Cardiac septum (tissue), 1 donor: ENCODE results near the gene PPP1R12C. TPM values are rescaled to one million over a fixed set of nuclear protein-coding genes. Genes with fewer than 3 reads are reported as not detected.

ENCODE experiments used
- DNase-seq: peaks from one replicate; pipeline ENCODE4 v3.0.0-alpha.2; 2020; ENCODE audit warnings: low spot score
- intact Hi-C: fragments of 100-400 bp; cut with DNase I; formaldehyde crosslinking; loops from one replicate; pipeline ENCODE4 v1.14.0; 2022
- total RNA-seq: library from RNA; stranded (reverse); fragmentation: NEBNext Ultra II Directional; extraction: Animal tissue kit (Norgen Biotek cat#: 25700); gene quantifications from one replicate; pipeline ENCODE4 v1.2.1, GENCODE V29; 2021
- donor health status: DM: no; HTN: no; CAD: no.

The PPP1R12C gene
- total RNA-seq, 1 donor from 2014 or later, result 215 TPM

DNA sequence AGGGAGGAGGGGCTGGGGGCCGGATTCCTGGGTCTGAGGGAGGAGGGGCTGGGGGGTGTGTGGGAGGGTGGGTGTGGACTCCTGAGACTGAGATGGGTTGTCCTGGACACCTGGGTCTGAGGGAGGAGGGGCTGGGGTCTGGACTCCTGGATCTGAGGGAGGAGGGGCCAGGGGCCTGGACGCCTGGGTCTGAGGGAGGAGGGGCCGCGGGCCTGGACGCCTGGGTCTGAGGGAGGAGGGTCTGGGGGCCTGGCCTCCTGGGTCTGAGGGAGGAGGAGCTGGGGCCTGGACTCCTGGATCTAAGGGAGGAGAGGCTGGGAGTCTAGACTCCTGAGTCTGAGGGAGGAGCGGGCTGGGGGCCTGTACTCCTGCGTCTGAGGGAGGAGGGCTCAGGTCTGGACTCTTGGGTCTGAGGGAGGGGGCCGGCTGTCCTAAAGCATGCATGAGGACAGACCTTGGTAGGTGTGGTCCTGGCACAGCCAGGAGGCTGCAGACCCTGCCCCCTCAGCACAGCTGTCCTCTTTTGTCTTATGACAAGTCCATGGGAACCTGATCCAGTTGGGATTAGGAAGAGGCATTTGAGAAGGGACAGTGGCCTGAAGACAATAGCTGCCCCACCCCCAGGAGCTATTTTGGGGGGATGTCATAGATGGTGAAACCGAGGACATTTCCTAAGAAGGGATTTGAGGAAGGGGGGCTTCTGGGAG is 30.3 kb upstream of the PPP1R12C start:
- intact Hi-C loops, result no loop called here
- no peak for DNase-seq

- no peak for DNase-seq
- intact Hi-C loops, result no loop called here
Measured at GRCh38 chr19:55146705-55147273, 29.4 kb upstream of the PPP1R12C start.

- intact Hi-C loops, result no loop called here
- no peak for DNase-seq
Measured at GRCh38 chr19:55146078-55146704, 28.8 kb upstream of the PPP1R12C start.

DNA sequence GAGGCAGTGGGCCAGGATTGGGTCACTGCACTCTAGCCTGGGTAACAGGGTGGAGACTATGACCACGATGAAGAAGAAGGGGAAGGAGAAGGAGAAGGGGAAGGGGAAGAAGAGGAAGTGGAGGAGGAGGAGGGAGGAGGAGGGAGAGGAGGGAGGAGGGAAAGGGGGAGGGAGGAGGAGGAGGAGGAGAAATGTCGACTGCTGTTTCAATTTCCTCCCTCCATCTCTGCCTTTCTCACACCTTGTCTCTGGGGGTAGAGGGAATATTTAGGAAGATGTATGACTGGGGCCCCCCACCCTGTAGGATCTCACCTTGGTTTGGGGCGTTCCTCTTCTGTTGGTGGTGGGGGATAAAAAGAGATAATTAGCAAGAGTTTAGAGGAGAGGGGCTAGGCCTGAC is 27.8 kb upstream of the PPP1R12C start:
- intact Hi-C loops, result no loop called here
- DNase-seq, result no peak

- intact Hi-C loops, result loop anchor here (5.0 kb wide), 1 partner anchor 266 kb away; the partner anchor contains the start of gene UBE2S
- no peak for DNase-seq
Measured at GRCh38 chr19:55141696-55142095, 24.3 kb upstream of the PPP1R12C start.

- intact Hi-C loops, result no loop called here
- no peak for DNase-seq
Measured at GRCh38 chr19:55137915-55138314, 20.5 kb upstream of the PPP1R12C start.

DNA sequence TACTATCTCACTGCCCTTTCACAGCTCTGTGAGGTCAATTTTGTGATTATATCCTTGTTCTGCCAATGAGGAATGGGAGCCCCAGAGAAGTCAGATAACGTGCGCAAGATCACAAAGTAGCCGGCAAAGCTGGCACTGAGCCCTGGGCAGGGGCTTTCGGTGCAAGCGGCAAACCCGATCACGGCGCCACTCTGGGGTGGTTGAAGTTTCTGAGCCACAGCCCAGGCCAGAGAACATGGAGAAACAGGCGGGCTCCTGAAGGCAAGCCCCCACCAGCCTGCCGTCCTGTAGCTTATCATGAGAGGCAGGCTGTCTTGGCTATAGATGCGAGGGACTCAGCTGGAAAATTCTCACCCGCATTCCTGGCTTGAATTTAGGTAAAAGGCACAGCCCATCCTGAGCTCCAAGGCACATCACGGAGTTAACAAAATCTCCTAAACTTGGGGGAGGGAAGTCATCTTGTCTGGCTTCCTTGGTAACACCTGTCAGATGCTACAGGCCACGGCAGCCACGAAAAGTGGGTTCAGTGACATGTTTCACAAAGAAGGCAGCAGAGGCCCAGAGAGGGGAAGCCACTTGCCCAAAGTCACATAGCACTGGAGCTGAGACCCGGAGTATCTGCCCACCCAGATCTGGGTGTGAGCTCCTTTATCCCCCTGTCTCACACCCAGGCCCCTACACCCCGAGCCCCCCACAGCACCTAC is 19.1 kb upstream of the PPP1R12C start:
- intact Hi-C loops, result no loop called here
- DNase-seq, result no peak

DNA sequence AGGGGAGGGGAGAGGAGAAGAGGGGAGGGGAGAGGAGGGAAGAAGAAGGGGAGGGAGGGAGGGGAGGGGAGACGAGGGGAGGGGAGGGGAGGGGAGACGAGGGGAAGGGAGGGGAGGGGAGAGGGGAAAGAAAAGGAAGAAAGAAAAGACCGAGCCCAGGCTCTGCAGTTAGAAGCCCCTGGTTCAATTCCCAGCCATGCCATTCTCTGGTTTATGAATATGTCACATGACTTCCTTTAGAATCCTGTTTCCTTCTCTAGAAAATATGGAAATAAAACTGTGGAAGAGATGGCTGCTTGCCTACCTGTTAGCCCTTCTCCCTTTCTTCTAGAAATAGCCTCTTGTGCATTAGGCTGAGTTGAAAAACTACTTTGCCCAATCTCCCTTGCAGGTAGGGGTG is 17.3 kb upstream of the PPP1R12C start:
- no peak for DNase-seq
- intact Hi-C loops, result no loop called here

DNA sequence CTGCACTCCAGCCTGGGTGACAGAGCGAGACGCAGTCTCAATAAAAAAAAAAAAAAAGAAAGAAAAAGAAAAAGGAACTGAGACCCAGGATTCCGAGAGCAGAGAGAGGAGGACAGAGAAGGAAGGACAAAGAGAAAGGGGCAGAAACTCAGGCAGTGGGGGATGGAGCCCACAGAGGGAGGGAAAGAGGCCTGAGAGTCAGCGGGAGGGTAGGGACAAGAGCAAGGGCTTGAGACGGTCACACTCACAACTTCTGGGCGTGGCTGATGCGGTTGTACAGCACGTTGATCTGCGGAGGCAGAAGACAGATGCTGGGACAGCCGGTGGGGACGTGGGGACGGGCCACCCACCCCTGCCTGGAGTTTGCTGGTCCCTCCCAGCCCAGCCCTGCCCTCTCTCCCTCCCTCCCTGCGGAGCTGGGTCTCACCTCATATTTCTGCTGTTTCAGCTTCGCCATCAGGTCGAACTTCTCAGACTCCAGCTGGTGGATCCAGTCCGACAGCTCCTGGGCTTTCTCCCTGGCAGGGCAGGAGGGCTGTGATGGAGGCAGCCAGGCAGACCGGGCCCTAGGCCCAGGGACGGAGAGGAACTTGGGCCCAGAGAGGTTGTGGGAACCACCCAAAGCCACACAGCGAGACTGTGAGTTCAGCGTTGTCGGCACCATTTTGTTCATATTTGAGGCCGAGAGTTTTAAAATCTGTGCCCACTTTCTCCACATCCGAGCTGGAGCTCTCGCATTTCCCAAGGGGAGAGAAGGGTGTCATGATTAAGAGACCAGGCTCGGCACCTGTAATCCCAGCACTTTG is 16.4 kb upstream of the PPP1R12C start:
- intact Hi-C loops, result no loop called here
- no peak for DNase-seq

DNA sequence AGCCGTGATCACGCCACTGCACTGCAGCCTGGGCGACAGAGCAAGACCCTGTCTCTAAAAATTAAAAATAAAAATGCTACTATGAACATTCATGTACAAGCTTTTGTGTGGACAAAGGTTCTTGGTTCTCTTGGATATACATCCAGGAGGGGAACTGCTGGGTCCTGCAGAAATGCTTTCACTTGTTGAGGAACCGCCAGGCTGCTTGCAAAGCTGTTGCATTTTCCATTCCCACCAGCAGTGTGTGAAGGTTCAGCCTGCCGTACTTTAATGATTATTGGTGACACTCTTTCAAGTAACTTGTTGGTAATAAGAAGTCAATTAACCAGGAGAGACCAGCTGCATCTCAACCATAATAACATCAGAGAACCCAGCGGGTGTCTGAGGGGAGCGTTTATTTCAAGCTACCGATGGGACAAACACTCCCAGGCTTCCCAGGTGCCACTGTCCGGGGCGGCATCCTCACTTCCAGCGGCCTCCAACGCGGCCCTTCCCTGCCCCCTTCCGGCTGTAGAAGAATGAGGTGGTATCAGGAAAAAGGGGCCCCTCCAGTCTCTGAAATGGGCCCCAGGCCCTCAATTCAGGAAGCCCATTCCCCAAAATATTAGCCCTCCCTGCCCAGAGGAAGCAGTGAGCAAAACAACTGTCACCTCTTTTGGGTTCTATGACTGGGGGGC is 15.2 kb upstream of the PPP1R12C start:
- no peak for DNase-seq
- intact Hi-C loops, result no loop called here

DNA sequence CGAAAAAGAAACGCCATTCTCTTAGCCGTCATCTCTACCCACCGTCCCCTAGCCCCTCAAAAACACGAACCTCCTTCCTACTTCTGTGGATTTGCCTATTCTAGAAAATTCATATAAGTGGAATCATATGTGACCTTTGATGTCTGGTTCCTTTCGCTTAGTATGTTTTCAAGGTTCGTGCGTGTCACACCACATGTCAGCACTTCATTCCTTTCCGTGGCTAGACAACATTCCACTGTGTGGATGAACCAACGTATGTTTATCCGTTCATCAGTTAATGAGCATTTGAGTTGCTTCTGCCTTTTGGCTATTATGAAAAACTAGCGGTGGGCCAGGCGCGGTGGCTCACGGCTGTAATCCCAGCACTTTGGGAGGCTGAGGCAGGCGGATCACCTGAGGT is 14.0 kb upstream of the PPP1R12C start:
- DNase-seq, result no peak

DNA sequence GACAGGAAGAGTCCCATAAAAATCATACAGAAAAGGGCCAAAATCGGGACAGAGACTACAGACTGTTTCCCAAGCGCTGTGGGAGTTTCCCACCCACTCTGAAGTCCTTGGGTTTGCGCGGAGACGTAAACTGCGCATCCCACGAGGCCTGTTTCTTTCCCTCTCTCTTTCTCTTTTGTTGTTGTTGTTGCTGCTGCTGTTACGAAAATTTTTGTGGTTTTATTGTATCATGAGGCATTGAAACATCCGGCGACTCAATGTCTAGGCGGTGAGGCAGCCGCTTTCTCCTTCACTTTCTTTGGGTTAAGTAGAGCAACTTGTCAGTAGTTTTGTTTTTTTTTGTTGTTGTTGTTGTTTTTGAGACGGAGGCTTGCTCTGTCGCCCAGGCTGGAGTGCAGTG is 1.6 kb upstream of the PPP1R12C start:
- intact Hi-C loops, result no loop called here
- no peak for DNase-seq

More for the DNA sequence above, 14.0 kb upstream of the PPP1R12C start:
- intact Hi-C loops, result no loop called here

- DNase-seq, result no peak
- intact Hi-C loops, result no loop called here
Measured at GRCh38 chr19:55118401-55118991, 1.1 kb upstream of the PPP1R12C start.

GRCh38 chr19:55117663-55118391 is 390 bp upstream of the PPP1R12C start:
- intact Hi-C loops, result loop anchor here (2.0 kb wide), 1 partner anchor 41 kb away; no protein-coding TSS in a partner anchor

DNA sequence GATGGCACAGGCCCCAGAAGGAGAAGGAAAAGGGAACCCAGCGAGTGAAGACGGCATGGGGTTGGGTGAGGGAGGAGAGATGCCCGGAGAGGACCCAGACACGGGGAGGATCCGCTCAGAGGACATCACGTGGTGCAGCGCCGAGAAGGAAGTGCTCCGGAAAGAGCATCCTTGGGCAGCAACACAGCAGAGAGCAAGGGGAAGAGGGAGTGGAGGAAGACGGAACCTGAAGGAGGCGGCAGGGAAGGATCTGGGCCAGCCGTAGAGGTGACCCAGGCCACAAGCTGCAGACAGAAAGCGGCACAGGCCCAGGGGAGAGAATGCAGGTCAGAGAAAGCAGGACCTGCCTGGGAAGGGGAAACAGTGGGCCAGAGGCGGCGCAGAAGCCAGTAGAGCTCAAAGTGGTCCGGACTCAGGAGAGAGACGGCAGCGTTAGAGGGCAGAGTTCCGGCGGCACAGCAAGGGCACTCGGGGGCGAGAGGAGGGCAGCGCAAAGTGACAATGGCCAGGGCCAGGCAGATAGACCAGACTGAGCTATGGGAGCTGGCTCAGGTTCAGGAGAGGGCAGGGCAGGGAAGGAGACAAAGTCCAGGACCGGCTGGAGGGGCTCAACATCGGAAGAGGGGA is 1.1 kb downstream of the PPP1R12C start:
- DNase-seq, result peak; percentile 89
- intact Hi-C loops, result loop anchor here (2.0 kb wide), 1 partner anchor 42 kb away; no protein-coding TSS in a partner anchor

More at GRCh38 chr19:55117663-55118391, 390 bp upstream of the PPP1R12C start:
- DNase-seq, result peak; percentile 100

GRCh38 chr19:55115446-55116065 is 1.9 kb downstream of the PPP1R12C start:
- DNase-seq, result no peak
- intact Hi-C loops, result loop anchor here (2.0 kb wide), 1 partner anchor 43 kb away; no protein-coding TSS in a partner anchor

DNA sequence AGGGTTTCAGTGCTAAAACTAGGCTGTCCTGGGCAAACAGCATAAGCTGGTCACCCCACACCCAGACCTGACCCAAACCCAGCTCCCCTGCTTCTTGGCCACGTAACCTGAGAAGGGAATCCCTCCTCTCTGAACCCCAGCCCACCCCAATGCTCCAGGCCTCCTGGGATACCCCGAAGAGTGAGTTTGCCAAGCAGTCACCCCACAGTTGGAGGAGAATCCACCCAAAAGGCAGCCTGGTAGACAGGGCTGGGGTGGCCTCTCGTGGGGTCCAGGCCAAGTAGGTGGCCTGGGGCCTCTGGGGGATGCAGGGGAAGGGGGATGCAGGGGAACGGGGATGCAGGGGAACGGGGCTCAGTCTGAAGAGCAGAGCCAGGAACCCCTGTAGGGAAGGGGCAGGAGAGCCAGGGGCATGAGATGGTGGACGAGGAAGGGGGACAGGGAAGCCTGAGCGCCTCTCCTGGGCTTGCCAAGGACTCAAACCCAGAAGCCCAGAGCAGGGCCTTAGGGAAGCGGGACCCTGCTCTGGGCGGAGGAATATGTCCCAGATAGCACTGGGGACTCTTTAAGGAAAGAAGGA is 2.8 kb downstream of the PPP1R12C start:
- intact Hi-C loops, result no loop called here
- DNase-seq, result no peak
